HG03342 (cell line): Measurements from ENCODE around the gene CDO1.

Source experiments
- ATAC-seq: cut with Tn5 transposase; IDR thresholded peaks from one replicate; pipeline ENCODE4 v1.9.1; 2021; ENCODE audit warnings: mild to moderate bottlenecking, moderate library complexity; ENCODE audit not compliant: unreplicated experiment

Gene CDO1

DNA sequence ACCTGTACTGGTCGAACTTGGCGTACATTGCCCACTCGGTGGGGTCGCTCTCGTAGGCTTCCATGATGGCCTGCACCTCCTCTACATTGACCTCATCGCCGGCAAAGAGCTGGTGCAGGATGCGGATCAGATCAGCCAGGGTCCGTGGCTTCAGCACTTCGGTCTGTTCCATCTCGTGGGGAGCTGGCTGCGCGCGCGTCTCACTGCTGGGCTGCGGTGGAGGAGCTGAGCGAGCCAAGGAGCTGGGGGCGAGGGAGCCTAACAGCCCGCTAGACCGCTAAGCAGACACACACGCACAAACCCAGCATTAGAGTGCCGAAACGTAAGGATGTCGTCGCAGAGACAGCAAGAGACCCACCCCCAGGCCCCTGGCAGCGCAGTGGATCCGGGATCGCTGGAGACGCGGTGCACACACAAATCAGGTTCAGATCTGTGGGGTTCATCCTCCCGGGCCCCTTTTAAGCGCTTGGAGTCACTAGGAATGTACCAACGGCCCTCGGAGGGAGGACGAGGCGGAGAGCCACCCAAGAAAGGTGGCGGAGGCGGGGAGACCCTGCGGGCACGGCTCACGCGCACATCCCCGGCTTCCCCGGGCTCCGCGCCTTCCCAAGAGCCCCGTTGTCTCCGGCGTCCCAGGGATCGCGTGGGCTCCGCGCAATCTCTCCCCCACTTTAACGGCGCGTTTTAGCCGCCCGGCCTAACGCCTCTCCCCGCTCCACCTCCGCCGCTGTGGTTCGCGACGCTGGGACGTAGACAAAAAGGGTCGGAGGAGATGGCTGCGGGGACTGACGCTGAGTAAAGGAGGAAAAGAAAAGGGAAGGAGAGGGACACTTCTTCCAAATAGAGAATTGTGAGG is at the start of gene CDO1:
Gene CDO1, minus strand, starts transcription at position 434 of the 856 bp plus-strand sequence. Its CDS starts 262 bp downstream, at position 172.
- no peak for ATAC-seq

DNA sequence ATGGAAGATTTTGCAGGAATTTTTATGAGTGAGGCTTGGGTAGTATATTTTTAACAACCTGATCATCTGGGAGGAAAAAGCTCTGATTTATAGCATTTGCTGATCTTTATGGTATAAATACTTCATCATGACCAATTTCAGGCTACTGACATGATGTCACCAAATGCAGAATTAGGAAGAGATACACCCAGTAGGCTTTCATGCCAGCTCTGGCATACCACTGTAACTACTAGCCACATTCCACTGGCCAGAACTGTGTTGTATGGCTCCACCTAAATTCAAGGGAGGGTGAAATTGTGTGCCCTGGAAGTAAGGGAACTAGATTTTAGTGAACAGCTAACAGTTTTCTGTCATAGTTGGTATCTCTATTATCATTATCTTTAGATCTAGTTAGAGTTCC is 42.9 kb upstream of the CDO1 start:
- no peak for ATAC-seq

DNA sequence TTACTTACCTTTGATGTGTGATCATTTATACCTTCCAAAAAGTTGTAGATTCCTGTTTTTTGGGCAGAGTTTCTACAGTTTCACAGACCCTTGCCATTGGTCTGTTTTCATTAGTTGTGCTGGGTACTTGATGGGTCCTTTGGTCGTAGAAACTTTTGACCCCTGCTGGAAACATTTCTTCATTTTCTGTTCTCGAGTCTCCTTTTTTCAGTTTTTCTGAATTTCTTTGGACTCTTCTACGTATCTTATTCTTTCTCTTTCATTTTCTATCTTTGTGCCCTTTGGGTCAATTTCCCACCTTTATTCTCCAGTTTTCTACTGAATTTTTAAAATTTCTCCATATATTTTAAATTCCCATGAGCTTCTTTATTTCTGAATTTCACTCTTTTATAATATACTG is 41.9 kb upstream of the CDO1 start:
- ATAC-seq: no peak

DNA sequence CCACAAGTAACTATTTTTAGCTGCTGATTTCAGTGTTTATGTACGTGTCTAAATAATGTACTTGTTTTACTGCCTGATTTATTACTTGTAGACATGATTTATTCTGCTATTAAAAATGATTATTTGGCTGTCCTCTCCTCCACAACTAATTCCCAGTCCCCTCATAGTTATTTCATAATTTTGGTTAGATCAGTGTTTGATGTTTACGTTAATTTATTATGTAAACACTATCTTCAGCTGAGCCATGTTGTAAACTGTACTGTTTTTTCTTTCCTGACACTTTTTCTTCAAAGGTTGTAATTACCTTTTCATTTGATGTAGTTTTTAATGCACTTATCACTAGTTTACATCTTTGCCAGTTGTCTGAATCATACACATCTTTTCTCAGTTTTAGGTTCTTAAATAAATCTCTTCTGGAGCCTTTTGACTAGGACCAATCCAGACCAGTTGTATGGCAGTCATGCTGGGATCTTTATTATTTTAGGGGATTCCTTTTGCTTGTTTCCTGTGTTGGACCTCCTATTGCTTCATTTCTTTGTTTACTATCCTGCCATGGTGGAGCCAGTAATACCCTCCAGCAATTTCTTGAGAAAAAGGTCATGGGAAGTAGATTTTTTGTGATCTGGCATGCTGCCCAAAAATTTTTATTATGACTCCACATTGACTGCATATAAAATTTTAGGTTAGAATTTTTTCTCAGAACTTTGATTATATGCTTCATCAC is 41.3 kb upstream of the CDO1 start:
- ATAC-seq: no peak

DNA sequence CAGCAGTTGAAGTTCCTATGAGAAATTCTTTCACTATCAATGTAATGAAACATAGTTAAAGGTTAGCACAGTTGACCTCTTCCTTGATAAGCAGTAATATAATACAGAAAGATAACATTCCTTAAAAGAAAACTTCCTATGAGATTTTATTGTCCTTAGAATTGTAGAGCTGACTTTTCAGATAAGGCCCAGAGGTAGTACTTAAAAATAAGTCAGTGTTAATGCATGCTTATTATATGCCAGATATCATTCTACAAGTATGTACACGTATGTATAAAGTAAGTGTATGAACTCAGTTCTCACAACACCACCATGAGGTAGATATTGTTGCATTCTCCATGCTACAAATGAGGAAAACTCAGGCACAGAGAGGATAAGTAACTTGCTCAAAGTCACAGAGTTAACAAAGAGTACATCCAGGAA is 40.6 kb upstream of the CDO1 start:
- ATAC-seq: no peak

DNA sequence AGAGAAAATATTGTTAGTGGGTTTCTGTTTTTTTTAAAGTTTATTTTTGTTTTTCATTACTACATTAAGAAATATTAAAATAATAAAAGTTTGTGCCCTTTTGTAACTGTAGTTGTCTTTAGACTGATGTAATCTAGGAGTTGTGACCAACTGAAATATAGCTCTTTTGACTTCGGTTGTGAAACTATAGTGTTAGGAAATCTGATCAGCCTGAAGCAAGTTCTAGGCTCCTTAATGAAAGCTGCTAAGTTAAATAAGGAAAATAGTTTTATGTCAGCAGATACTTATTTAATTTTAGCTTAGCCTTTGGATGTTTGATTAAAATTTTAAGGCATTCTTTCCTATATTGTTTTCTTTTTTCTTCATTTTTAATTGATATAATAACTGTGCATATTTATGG is 39.5 kb upstream of the CDO1 start:
- ATAC-seq: no peak

DNA sequence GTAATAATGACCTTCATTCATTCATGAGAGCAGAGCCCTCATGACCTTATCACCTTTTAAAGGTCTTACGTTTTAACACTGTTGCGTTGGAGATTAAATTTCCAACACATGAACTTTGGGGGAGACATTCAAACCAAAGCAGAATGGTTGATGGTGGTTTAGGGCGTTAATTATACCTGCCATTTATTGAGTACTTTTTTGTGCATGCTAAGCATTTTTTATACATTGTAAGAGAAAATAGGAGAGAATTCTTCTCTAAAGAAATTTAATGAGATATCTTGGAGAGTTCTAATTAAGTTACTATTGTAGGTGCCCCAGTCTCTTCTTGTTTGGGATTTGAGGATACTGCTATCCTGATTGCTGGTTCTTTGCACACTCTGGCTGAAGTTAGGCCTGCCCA is 37.7 kb upstream of the CDO1 start:
- no peak for ATAC-seq

DNA sequence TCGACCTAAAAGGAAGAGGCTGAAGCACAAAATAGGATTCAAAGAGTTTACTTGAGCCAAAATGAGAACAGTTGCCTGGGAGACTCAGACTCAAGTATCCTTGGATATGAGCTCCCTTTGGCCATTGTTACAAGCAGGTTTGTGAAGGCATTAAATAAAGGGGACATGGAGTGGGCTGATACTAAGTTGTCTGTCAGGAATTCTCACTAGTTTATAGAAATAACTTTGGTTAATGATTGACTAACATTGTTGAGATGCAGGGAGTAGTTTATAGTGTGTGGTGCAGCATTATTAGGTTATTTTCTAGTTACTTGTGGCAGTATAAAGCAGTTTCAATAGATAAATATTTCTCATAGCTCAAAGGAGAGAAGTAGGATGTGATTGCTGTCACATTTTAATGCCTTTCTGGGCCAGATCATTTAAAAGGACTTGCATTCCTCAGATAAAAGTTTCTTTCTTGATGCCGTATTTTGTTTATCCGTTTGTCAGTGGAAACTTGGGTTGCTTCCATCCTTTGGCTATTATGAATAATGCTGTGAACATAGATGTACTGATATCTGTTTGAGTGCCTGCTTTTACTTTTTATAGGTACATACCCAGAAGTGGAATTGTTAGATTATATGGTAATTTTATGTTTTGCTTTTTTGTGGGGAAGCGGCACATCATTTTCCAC is 34.4 kb upstream of the CDO1 start:
- no peak for ATAC-seq

DNA sequence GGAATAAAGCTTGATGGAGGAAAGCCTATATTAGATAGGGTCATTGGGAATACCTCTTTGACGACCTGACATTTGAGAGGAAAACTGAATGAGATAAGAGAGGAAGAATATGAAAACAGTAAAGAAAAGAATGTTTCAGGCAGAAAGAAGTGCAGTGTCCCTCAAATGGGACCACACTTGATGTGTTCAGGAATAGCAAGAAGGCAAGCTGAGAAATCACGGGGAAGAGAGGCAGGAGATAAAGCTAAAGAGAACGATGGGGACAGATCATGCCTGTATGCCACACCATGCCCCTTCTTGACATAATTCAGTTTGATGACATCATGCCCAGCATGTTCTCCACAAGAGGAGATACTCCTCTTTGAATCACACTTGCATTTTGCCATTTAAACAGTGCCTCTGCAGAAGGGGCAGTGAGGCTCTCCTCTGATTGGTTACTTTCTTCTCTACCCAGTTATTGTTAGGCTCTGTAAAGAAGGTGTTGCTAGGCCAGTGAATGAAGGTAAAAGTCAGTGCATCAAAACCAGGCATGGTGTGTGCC is 32.9 kb upstream of the CDO1 start:
- no peak for ATAC-seq

DNA sequence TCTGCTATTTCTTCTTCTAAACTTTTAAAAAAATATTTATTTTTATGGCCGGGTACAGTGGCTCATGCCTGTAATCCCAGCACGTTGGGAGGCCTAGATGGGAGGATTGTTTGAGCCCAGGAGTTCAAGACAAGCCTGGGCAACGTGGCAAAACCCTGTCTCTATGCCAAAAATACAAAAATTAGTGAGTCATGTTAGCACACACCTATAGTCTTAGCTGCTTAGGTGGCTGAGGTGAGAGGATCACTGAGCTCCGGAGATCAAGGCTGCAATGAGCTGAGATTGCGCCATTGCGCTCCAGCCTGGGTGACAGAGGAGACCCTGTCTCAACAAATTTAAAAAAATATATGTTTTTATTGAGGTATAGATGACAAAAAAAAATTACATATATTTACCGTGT is 30.8 kb upstream of the CDO1 start:
- ATAC-seq: no peak

DNA sequence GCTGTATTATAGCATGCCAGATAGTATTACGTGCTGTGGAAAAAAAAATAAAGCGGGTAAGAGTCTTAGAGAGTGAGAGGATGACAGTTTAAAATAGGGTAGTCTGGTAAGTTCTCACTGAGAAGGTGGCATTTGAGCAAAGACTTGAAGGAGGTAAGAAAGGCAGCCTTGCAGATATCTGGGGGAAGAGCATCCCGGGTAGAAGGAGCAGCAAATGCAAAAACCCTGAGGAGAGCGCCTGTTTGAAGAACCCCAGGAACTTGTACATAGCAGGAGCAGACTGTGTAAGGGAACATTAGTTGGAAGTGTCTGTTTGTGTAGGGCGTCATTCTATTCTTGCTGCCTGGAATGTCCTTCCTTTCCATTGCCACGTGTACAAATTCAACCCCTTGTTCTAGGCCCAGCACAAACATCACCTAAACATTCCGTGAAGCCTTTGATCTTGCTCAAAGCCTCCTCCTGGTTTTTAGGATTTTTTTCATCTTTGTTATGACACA is 27.9 kb upstream of the CDO1 start:
- ATAC-seq: no peak

DNA sequence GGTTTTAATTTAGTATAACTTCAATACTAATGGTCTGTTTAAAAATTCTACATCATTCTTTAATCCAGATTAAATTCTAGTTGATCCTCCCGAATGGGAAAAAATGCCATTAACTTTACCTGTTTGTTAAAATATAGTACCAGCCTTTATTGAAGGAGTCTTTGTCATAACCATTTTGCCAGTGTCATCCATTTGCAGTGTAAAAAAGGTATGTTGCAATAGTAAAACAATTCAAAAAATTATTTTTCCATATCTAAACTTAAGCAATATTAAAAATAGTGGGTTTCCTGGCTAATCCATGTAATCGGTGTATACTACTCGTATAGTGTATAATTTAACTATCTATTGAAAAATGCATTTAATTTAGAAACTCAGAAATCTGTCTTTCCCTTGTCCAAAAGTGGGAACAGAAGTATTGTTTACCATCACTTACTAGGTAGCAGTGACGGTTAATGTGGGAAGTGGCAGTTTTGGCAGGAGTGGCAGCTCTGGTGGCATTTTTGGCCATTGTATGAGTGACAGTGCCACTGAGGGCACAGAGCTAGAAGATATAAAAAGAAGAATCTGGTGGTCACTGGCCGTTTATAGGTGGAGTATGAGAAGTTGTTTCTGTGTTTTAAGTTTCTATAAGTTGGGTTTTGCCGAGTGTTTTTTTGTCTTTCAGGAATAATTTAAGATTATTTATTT is 27.1 kb upstream of the CDO1 start:
- no peak for ATAC-seq

DNA sequence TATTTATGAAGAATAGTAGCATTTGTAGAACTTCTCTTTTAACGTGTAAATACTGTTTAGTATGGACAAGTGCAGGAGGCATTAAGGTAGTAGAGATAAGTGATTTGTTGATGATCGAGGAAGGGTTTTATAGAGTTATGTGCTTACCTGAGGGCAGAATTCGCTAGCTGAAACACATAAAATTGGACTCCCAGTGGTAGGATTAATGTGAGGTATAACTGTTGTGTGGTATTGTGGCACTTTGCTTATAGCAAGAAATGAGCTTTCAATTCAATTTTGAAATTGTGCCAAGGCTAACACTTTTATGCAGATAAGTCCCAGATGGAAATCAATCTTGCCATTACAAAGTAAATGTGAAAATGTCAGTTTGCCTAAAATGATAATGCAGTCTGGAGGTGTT is 26.5 kb upstream of the CDO1 start:
- ATAC-seq: no peak

DNA sequence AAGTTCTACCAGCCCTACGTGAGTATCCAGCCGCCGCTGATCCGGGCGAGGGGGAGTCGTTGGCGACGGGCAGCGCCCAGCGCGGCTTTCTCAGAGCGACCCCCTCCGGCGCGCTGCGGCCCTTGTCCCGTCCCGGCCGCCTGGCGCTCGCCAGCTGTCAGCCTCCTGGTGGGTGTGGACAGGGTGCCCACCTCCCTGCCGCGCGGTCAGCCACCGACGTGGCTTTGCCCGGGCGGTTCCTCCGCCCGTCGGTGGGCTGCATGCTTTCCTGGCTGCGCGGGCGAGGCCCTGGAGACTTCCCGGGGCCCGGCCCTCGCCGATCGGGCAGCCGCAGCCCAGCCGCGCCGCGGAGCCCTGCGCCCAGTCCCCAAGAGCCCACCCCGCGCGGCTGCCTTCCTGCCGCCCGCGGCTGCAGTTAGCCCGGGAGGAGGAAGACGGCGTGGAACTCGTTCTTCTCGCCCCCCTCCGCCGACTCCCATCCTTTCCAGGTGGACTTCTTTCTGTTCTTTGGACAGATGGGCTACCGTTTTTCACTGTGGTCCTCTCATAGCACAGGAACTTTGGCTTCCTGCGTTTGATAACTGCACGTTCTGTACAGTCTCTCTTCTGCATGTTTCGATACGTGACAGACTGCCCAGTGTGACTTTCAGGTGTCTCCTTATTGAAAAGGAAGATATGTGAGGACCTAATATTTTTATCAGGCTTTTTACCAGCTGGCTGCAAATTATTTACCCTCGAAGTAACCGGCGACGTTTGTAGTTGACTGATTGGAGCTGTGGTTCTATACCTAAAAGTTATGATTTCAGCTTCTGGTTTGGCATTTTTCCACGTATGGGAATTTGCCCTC is 25.9 kb upstream of the CDO1 start:
- peak; percentile 25 for ATAC-seq

DNA sequence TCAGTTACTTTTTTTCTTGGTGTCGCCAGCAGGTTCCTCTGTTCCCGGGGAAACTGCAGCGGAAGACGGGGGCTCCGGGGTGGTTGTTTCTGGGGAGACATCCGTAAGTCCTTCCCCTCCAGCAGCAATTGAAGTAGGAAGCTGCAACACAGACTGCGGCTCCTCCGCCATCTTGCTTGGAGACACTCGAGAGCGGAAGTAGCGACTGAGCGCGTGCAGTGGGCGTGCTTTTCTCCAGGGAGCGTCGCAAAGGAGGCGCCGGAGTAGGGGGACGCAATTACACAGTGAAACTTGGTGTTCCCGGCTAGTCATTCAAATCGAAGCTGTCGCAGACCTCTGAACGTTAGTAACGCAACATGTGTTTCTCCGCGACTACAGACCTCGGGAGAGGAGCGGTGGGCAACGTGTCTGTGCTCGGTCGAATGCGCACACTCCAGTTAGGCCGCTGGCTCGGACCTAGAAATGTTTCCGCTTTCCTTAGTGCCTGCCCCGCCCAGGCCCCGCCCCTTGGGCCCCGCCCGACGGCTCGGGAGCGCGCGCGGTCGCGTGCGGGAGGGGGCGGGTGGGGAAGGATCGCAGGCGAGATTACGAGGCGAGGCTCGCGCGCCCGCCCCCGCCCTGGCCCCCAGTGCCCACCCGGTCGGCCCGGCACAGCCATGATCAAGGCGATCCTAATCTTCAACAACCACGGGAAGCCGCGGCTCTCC is 25.1 kb upstream of the CDO1 start, which contains the start of the genes AP3S1 and ATG12:
Gene AP3S1, plus strand, starts transcription at position 554 of the 707 bp plus-strand sequence. Its CDS starts 103 bp downstream, at position 657.
Gene ATG12, minus strand, starts transcription at position 184 of the 707 bp plus-strand sequence. Its CDS starts 13 bp downstream, at position 171.
- ATAC-seq: peak; percentile 85

DNA sequence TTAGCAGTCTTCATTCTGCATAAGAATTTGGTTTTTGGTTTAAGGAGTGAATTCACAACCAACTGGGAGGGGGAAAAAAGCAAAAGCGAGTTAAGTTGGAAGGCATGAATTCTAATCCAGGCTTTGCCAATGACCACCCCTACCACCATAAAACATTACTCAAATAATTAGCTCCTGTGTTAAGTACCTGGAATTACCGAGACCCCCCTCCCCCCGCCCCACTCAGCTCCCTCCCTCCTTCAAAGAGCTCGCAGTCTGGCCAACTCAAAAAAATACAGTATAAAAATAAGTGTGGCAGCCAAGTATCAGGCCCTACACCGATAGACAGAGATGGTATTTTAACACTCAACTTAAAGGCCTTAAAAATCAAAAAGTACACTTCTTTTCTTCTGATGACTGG is 24.4 kb upstream of the CDO1 start:
- no peak for ATAC-seq

DNA sequence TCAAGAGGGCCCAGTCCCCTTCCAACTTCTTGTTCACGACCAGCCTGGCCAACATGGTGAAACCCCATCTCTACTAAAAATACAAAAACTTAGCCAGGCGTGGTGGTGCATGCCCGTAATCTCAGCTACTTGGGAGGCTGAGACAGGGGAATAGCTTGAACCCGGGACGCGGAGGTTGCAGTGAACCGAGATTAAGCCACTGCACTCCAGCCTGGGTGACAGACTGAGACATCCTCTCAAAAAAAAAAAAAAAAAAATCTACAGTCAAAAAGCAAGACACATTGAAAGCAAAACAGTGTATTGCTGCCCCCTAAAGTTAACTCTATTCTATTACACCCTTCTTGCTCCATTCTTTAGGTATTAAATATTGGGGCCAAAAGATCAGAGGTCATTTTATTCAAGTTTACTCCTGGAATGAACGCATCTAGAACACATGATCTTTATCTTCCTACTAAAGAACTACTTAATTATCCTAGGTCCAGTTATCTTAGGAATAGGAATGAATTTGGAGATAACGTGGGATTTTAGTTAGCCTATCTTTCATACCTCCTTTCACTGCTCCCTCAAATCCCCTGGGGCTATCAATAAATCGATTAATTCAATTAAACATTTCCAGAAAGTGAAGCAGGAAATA is 22.5 kb upstream of the CDO1 start:
- ATAC-seq: peak; percentile 17

DNA sequence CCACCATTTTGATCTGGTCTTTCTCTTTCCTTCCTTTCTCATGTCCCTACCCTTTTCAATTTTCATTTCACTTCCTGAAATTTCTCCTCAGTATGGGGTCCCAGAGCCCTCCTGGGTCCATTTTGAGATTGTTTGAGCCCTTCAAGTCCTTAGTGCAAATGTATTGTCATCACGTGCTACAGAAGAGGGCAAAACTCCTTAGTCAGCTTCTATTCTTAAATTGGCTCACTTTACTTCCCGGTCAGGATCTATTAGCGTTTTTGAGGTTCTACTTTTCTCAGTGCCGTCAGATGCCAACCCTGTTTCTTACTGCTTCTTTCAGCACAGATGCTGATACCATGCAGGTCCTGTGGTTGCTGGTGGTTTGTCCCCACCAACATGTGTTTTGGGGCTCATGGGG is 19.0 kb upstream of the CDO1 start:
- ATAC-seq: no peak
